ENCODE data around the gene CAAP1. TPM values are rescaled to one million over a fixed set of nuclear protein-coding genes. Genes with fewer than 3 reads are reported as not detected.

Gene CAAP1
- total RNA-seq: 22.1 and 26.3 TPM in 2 replicates

DNA sequence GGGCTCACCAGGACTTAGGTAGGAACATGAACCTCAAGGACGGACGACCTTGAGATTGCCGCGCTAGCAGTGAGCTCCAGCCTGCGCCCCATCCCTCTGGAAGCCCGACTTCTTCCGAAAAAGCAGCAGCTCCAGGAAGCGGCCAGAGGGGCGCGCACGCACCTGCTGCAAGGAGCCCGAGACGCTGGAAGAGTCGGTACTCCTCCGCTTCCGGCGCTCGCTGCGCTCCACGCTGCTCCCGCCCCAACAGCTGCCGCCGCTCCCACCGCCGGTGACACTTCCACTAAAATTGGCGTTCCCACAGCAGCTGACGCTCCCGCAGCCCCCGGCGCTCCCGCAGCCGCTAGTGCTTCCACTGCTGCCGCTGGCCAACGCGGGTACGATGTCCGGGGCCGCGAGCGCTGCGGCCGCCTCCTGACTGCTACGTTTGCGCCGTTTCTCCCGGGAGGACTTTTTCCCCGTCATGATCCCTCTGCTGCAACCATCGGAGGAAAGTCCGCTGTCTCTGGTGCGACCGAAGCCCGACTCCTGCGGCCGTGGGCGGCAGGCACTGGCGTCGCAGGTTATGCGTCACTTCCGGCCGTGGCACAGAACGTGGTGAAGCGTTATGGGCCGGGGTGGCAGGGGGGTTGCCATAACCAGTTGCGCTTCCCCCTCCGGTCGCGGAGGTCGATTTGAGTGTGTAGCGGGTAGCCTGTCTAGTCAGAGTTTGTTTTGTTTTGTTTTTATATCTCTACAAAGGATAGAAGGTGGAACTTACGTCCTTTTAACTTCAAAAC is at the start of gene CAAP1:
Gene CAAP1 (minus strand): TSS at position 552 of the 779 bp plus-strand sequence. CDS start 87 bp downstream, at position 465.
- TF ChIP-seq, protein P1, sequence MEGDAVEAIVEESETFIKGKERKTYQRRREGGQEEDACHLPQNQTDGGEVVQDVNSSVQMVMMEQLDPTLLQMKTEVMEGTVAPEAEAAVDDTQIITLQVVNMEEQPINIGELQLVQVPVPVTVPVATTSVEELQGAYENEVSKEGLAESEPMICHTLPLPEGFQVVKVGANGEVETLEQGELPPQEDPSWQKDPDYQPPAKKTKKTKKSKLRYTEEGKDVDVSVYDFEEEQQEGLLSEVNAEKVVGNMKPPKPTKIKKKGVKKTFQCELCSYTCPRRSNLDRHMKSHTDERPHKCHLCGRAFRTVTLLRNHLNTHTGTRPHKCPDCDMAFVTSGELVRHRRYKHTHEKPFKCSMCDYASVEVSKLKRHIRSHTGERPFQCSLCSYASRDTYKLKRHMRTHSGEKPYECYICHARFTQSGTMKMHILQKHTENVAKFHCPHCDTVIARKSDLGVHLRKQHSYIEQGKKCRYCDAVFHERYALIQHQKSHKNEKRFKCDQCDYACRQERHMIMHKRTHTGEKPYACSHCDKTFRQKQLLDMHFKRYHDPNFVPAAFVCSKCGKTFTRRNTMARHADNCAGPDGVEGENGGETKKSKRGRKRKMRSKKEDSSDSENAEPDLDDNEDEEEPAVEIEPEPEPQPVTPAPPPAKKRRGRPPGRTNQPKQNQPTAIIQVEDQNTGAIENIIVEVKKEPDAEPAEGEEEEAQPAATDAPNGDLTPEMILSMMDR (conservative IDR thresholded peaks at IDR 0.05; ENCODE audit: low read depth, low read length): peak; percentile 38
- H3K4me3 ChIP-seq (ENCODE audit: low read depth, low read length): peak within 1 kb of the TSS; percentile 76
- DNase-seq (ENCODE audit: low read depth): peak; percentile 56

DNA sequence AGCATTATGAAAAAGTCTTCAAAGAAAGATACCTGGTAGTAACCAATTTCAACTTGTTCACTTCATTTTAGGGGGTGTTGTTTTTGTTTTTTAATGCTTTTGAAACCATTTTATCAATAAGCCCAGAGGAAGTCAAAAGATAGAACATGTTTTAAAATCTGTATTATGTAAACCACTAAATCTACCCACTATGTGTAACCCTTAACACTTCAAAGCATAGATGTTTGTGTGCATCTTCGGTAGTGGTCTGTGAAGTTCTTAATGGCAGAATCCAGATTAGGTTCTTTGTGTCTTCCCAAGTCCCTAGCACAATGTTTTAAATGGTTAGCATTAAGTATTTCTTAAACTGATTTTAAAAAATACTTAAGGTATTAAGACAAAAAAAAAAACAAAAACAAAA is 48.2 kb upstream of the CAAP1 start:
- TF ChIP-seq, protein P1 (conservative IDR thresholded peaks at IDR 0.05; ENCODE audit: low read depth, low read length): no peak
- DNase-seq (ENCODE audit: low read depth): no peak
- H3K4me3 ChIP-seq (ENCODE audit: low read depth, low read length): no peak overlapping the region

DNA sequence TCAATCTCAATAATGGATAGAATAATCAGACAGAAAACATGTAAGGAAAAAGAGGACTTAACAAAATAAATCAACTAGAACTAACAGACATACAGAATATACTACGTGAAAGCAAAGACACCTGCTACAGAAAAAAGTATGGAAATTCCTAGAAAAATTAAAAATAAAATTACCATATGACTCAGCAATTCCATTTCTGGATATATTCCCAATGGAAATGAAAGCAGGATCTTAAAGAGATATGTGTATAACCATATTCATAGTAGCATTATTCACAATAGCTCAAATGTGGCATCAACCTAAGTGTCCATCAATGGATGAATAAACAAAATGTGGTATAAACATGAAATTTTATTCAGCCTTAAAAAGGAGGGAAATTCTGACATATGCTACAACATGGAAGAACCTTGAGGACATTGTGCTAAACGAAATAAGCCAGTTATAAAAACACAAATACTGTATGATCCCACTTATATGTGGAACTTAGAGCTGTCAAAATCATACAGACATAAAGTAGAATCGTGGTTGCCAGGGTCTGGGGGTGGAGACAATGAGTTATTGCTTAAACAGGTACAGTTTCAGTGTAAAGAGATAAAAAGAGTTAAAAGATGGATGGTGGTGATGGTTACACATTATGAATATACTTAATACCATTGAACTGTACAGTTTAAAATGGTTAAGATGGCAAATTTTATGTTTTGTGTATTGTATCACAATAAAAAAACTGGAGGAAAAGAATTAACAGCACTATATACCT is 47.5 kb upstream of the CAAP1 start:
- DNase-seq (ENCODE audit: low read depth): no peak
- TF ChIP-seq, protein P1 (conservative IDR thresholded peaks at IDR 0.05; ENCODE audit: low read depth, low read length): no peak
- no peak overlapping the region for H3K4me3 ChIP-seq (ENCODE audit: low read depth, low read length)

- DNase-seq (ENCODE audit: low read depth): no peak
- TF ChIP-seq, protein P1 (conservative IDR thresholded peaks at IDR 0.05; ENCODE audit: low read depth, low read length): no peak
- H3K4me3 ChIP-seq (ENCODE audit: low read depth, low read length): no peak overlapping the region
These were observed 45.3 kb upstream of the CAAP1 start for GRCh38 chr9:26937816-26938371.

DNA sequence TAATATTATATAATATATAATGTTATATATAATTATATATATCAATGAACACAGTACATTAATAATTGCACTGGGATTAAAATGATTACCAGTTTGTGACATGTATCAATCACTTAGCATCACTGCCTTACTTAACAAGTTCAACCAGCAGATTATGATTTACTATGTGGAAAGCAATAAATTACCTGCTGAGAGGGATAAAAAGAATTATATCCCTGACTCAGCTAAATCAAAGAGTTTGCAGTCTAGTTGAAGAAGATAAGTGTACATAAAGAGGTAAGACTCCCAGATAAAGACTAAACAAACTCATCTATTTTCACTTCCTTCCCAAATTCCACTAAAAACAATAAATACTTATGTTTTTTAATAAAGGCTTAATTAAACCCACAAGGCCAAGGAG is 43.2 kb upstream of the CAAP1 start:
- TF ChIP-seq, protein P1 (conservative IDR thresholded peaks at IDR 0.05; ENCODE audit: low read depth, low read length): no peak
- no peak overlapping the region for H3K4me3 ChIP-seq (ENCODE audit: low read depth, low read length)
- no peak for DNase-seq (ENCODE audit: low read depth)

GRCh38 chr9:26928902-26929495 is 36.4 kb upstream of the CAAP1 start:
- DNase-seq (ENCODE audit: low read depth): no peak
- TF ChIP-seq, protein P1 (conservative IDR thresholded peaks at IDR 0.05; ENCODE audit: low read depth, low read length): no peak
- H3K4me3 ChIP-seq (ENCODE audit: low read depth, low read length): no peak overlapping the region
